ENCODE results near the gene ZDHHC4. TPM values are rescaled to one million over a fixed set of nuclear protein-coding genes. Genes with fewer than 3 reads are reported as not detected.

ZDHHC4 gene
- 44.0 TPM for total RNA-seq (ENCODE audit: unreplicated experiment)
- long read RNA-seq, transcript ZDHHC4-202 (8 exons, 1,942 nt), result minor isoform, 5 of 40 reads
- long read RNA-seq, transcript ZDHHC4-201 (8 exons, 1,259 nt), result minor isoform, 5 of 40 reads
- long read RNA-seq, transcript ZDHHC4-205 (8 exons, 1,552 nt), result major isoform, 17 of 40 reads
- long read RNA-seq, partial matches to known transcripts, result 2 of 40 reads
- long read RNA-seq, other reads (novel, unspliced or antisense), result 6 of 40 reads

- H3K36me3 Mint-ChIP-seq (ENCODE audit: low read depth, unreplicated experiment), result peaks cover 10% of the 10 kb centered on the region
- peak; percentile 83 for DNase-seq (ENCODE audit: low spot score)
- TF ChIP-seq, protein P1, sequence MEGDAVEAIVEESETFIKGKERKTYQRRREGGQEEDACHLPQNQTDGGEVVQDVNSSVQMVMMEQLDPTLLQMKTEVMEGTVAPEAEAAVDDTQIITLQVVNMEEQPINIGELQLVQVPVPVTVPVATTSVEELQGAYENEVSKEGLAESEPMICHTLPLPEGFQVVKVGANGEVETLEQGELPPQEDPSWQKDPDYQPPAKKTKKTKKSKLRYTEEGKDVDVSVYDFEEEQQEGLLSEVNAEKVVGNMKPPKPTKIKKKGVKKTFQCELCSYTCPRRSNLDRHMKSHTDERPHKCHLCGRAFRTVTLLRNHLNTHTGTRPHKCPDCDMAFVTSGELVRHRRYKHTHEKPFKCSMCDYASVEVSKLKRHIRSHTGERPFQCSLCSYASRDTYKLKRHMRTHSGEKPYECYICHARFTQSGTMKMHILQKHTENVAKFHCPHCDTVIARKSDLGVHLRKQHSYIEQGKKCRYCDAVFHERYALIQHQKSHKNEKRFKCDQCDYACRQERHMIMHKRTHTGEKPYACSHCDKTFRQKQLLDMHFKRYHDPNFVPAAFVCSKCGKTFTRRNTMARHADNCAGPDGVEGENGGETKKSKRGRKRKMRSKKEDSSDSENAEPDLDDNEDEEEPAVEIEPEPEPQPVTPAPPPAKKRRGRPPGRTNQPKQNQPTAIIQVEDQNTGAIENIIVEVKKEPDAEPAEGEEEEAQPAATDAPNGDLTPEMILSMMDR (IDR thresholded peaks at IDR 0.05; ENCODE audit: unreplicated experiment), result no peak
- H3K27me3 Mint-ChIP-seq (ENCODE audit: unreplicated experiment), result peaks cover 1% of the 10 kb centered on the region
- H3K4me1 Mint-ChIP-seq (ENCODE audit: unreplicated experiment), result peaks cover 4% of the 10 kb centered on the region
- H3K27ac Mint-ChIP-seq (ENCODE audit: unreplicated experiment), result peak within 1 kb of the TSS; percentile 72
- H3K4me3 Mint-ChIP-seq (ENCODE audit: unreplicated experiment), result peak within 1 kb of the TSS; percentile 89
- H3K9me3 Mint-ChIP-seq (ENCODE audit: unreplicated experiment), result no peaks in the 10 kb centered on the region
Observed at GRCh38 chr7:6577369-6578113, at the start of gene ZDHHC4. ZDHHC4 (plus strand) TSS chr7:6577454; CDS start chr7:6580562, 3,108 bp downstream.

GRCh38 chr7:6528401-6529130, 48.7 kb upstream of the ZDHHC4 start:
- no peaks in the 10 kb centered on the region for H3K36me3 Mint-ChIP-seq (ENCODE audit: low read depth, unreplicated experiment)
- no peak for DNase-seq (ENCODE audit: low spot score)
- peaks cover 21% of the 10 kb centered on the region for H3K27me3 Mint-ChIP-seq (ENCODE audit: unreplicated experiment)
- peak overlapping the region; percentile 56 for H3K4me3 Mint-ChIP-seq (ENCODE audit: unreplicated experiment)
- TF ChIP-seq, protein P1 (IDR thresholded peaks at IDR 0.05; ENCODE audit: unreplicated experiment), result no peak
- H3K9me3 Mint-ChIP-seq (ENCODE audit: unreplicated experiment), result no peaks in the 10 kb centered on the region
- no peak overlapping the region for H3K27ac Mint-ChIP-seq (ENCODE audit: unreplicated experiment)
- H3K4me1 Mint-ChIP-seq (ENCODE audit: unreplicated experiment), result no peaks in the 10 kb centered on the region

DNA sequence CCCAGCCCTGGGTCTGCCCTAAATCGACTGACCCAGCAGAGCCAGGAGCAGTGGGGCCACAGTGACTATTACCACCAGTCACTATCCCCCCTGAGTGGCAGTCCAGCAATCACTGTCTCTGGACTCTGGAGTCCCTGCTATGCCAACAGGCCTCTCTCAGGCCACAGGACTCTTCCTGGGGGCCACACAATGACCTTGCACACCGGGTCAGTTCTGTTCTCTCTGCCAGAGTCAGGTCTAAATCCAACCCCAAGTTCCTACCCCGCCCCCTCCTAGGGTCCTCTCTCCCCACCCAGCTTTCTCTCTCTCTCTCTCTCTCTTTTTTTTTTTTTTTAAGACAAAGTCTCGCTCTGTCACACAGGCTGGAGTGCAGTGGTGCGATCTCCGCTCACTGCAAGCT, 47.6 kb upstream of the ZDHHC4 start:
- Mint-ChIP-seq H3K27ac (ENCODE audit: unreplicated experiment) (no peak overlapping the region), H3K9me3 (ENCODE audit: unreplicated experiment) (no peaks in the 10 kb centered on the region), H3K4me3 (ENCODE audit: unreplicated experiment) (no peak overlapping the region), H3K4me1 (ENCODE audit: unreplicated experiment) (no peaks in the 10 kb centered on the region), H3K27me3 (ENCODE audit: unreplicated experiment) (peaks cover 17% of the 10 kb centered on the region), H3K36me3 (ENCODE audit: low read depth, unreplicated experiment) (no peaks in the 10 kb centered on the region)
- no peak for DNase-seq (ENCODE audit: low spot score)
- TF ChIP-seq, protein P1 (IDR thresholded peaks at IDR 0.05; ENCODE audit: unreplicated experiment), result no peak

DNA sequence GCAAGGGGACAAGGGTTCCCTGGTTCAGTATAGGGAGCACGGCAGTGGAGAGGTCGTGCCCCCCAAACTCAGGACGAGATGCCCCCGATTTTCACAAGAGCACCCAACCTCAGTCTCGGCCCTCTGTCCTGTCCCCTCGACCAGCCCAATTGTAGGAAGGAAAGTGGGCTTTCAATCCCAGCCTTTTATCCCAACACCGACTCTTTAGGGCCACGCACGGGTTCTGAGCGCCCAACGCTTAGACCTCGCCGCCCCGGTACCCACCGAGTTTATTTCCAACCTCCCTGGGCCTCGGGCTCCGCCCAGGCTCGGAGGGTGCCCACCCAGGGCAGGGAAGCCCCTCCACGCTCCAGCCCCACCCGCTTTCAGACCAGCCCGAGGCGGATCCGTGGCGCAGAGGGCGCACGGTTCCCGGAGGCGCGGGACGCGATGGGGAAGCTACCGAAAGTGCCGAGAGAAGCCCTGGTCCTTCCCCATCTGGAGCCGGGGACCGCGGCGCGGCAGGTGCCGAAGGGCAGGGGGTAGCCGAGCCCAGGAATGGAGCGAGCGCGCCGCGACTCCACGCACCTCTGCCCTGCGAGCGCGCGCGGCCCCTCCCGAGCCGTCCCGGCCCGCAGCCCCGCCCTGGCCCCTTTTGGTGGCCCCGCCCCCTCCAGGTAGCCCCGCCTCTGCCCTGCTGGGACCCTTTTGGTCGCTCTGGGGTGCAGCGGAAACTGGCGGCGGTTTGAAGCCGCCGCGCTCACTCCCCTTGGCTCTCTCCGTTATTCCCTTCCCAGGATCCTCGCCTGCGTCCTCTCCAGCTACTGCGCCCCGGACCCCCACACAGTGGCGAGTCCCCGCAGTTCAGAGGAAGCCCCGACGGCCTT, 46.4 kb upstream of the ZDHHC4 start:
- no peaks in the 10 kb centered on the region for H3K4me1 Mint-ChIP-seq (ENCODE audit: unreplicated experiment)
- no peak for DNase-seq (ENCODE audit: low spot score)
- peaks cover 3% of the 10 kb centered on the region for H3K36me3 Mint-ChIP-seq (ENCODE audit: low read depth, unreplicated experiment)
- H3K27ac Mint-ChIP-seq (ENCODE audit: unreplicated experiment), result no peak overlapping the region
- no peaks in the 10 kb centered on the region for H3K9me3 Mint-ChIP-seq (ENCODE audit: unreplicated experiment)
- H3K27me3 Mint-ChIP-seq (ENCODE audit: unreplicated experiment), result peaks cover 20% of the 10 kb centered on the region
- TF ChIP-seq, protein P1 (IDR thresholded peaks at IDR 0.05; ENCODE audit: unreplicated experiment), result no peak
- H3K4me3 Mint-ChIP-seq (ENCODE audit: unreplicated experiment), result peak overlapping the region; percentile 69
